ENCODE data around the gene SLC22A3. TPM values are rescaled to one million over a fixed set of nuclear protein-coding genes. Genes with fewer than 3 reads are reported as not detected.

Gene SLC22A3
- total RNA-seq, 1 experiment from 2014 or later, result 0.07 TPM

- Histone ChIP-seq H3K4me2 (ENCODE audit: low read length) (no peak overlapping the region), H3K4me3 (replicated peaks in 1 of 2; ENCODE audit: low read depth in 1 of 2, low read length in 2 of 2) (no peak overlapping the region), H3K4me1 (ENCODE audit: control insufficient read depth in 1 of 2, insufficient read depth in 2 of 2, low read length in 2 of 2) (no peaks in the 10 kb centered on the region), H3K27ac (ENCODE audit: low read depth, low read length) (no peak overlapping the region), H4K20me1 (ENCODE audit: insufficient read depth) (no peaks in the 10 kb centered on the region), H3K36me3 (ENCODE audit: control insufficient read depth in 1 of 2, insufficient read depth in 2 of 2, low read length in 2 of 2) (no peaks in the 10 kb centered on the region), H3K27me3 (ENCODE audit: insufficient read depth, low read length) (no peaks in the 10 kb centered on the region; the same call in 1 of the 2 replicates), H2AFZ (ENCODE audit: low read depth, low read length, poor library complexity, severe bottlenecking) (no peak overlapping the region), H3K79me2 (ENCODE audit: insufficient read depth, low read length) (no peaks in the 10 kb centered on the region), H3K9me2 (ENCODE audit: insufficient read depth) (no peaks in the 10 kb centered on the region), H3K9ac (ENCODE audit: low read length) (no peak overlapping the region), H3K9me3 (ENCODE audit: control insufficient read depth in 1 of 2, insufficient read depth in 1 of 2, low read depth in 1 of 2, low read length in 2 of 2) (no peaks in the 10 kb centered on the region)
- POLR2A ChIA-PET, result no interaction called here
- CTCF ChIA-PET, result interaction anchor here (1.1 kb wide), 1 partner anchor 23 kb away, joined by 3 read pairs; no protein-coding TSS in a partner anchor
- BruUV-seq (replicated peaks), result no TSS peak
- TF ChIP-seq EZH2 (IDR thresholded peaks at IDR 0.05), result no peak
- TF ChIP-seq SIN3A (IDR thresholded peaks at IDR 0.05; ENCODE audit: low read depth), result no peak
- no peak for TF ChIP-seq RAD21 (IDR thresholded peaks at IDR 0.05; ENCODE audit: low read depth)
- no peak for TF ChIP-seq POLR2AphosphoS5 (IDR thresholded peaks at IDR 0.05; ENCODE audit: low read depth, low read length)
- no peak for TF ChIP-seq EGR1 (IDR thresholded peaks at IDR 0.05; ENCODE audit: low read depth)
- no peak for TF ChIP-seq SP1 (IDR thresholded peaks at IDR 0.05; ENCODE audit: low read depth)
- TF ChIP-seq CTCF (IDR thresholded peaks at IDR 0.05 in 2 of 3, conservative IDR thresholded peaks at IDR 0.05 in 1 of 3; ENCODE audit: borderline replicate concordance in 1 of 3, insufficient read depth in 1 of 3, low read depth in 2 of 3, low read length in 2 of 3), result no peak
- no peak for TF ChIP-seq SRF (IDR thresholded peaks at IDR 0.05; ENCODE audit: low read depth)
- TF ChIP-seq, protein P1, sequence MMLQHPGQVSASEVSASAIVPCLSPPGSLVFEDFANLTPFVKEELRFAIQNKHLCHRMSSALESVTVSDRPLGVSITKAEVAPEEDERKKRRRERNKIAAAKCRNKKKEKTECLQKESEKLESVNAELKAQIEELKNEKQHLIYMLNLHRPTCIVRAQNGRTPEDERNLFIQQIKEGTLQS (IDR thresholded peaks at IDR 0.05), result no peak
- TF ChIP-seq YY1 (IDR thresholded peaks at IDR 0.05; ENCODE audit: extremely low read depth, insufficient replicate concordance, low read depth, low read length), result no peak
- no peak for TF ChIP-seq FOSL1 (IDR thresholded peaks at IDR 0.05; ENCODE audit: low read depth)
- no peak for TF ChIP-seq ELF1 (IDR thresholded peaks at IDR 0.05; ENCODE audit: borderline replicate concordance, low read depth)
- no peak for TF ChIP-seq JUND (IDR thresholded peaks at IDR 0.05)
- TF ChIP-seq CEBPB (IDR thresholded peaks at IDR 0.05; ENCODE audit: low read depth), result no peak
- no peak for TF ChIP-seq ZFX (IDR thresholded peaks at IDR 0.05)
- TF ChIP-seq CBX3 (IDR thresholded peaks at IDR 0.05; ENCODE audit: low read depth), result no peak
- no peak for TF ChIP-seq TCF7L2 (IDR thresholded peaks at IDR 0.05; ENCODE audit: borderline replicate concordance, extremely low read depth, insufficient read depth, insufficient read length)
- RAD21 ChIA-PET (ENCODE audit: low non-redundant PET in 1 of 2, low total read pairs in 2 of 2, uncharacterized antibody in 2 of 2, unreplicated experiment in 2 of 2), result no interaction called here
- ATAC-seq (no peak), DNase-seq (ENCODE audit: low read depth, low spot score) (no peak)
- intact Hi-C loops (cut with micrococcal nuclease), result no loop called here
These were observed 69.0 kb downstream of the SLC22A3 start for GRCh38 chr6:160417146-160417545.
